HUES48 (cell line): ENCODE data around the gene CHSY1.
A peak's percentile ranks its signal among the peaks of the same experiment; 100 is the strongest.

Source experiments
- H3K27ac ChIP-seq: one replicate; pipeline ENCODE4 v1.7.0; 2013; ENCODE audit warnings: low read depth, low read length, inconsistent platforms
- H3K27me3 ChIP-seq: 2 replicates; pipeline ENCODE4 v1.6.1; 2013; ENCODE audit warnings: mild to moderate bottlenecking, low read length; ENCODE audit not compliant: control insufficient read depth, insufficient read depth
- H3K36me3 ChIP-seq: 2 replicates; pipeline ENCODE4 v1.6.1; 2013; ENCODE audit warnings: low read length; ENCODE audit not compliant: control insufficient read depth, insufficient read depth
- H3K4me1 ChIP-seq: 2 replicates; pipeline ENCODE4 v1.6.1; 2013; ENCODE audit warnings: mild to moderate bottlenecking, low read length; ENCODE audit not compliant: control insufficient read depth, insufficient read depth
- H3K4me3 ChIP-seq: 2 replicates; pipeline ENCODE4 v1.5.1; 2013; ENCODE audit warnings: mild to moderate bottlenecking, low read depth, low read length
- H3K9ac ChIP-seq: 2 replicates; pipeline ENCODE4 v1.6.1; 2013; ENCODE audit warnings: mild to moderate bottlenecking, low read depth, low read length, moderate library complexity
- H3K9me3 ChIP-seq: 2 replicates; pipeline ENCODE4 v1.6.1; 2013; ENCODE audit warnings: low read length; ENCODE audit not compliant: control insufficient read depth, insufficient read depth

CHSY1 gene

DNA sequence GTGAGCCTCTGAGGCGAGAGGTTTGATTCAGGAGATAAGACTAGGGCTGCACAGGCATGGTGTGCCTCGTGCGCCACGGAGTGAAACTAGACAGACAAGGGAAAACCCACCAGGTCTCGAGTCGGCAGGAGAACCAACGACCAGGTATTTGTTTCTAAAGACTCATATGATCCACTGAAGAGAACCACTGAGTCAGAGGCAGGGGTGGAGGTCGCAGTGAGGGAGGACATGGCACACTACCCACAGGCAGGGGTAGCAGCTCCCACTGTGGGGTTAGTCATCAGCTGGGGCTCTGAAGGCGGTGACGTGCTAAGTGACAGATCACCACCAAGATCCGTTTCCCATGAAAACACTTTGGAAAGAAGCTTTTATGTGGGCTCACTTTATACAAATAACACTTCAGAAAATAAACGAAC lies 45.7 kb downstream of the CHSY1 start:
- H3K27me3 ChIP-seq = no peaks in the 10 kb centered on the region
- H3K36me3 ChIP-seq = no peaks in the 10 kb centered on the region
- H3K4me1 ChIP-seq = peaks cover 15% of the 10 kb centered on the region
- H3K9me3 ChIP-seq = no peaks in the 10 kb centered on the region
- H3K4me3 ChIP-seq = no peak overlapping the region
- no peak overlapping the region for H3K9ac ChIP-seq
- no peak overlapping the region for H3K27ac ChIP-seq

DNA sequence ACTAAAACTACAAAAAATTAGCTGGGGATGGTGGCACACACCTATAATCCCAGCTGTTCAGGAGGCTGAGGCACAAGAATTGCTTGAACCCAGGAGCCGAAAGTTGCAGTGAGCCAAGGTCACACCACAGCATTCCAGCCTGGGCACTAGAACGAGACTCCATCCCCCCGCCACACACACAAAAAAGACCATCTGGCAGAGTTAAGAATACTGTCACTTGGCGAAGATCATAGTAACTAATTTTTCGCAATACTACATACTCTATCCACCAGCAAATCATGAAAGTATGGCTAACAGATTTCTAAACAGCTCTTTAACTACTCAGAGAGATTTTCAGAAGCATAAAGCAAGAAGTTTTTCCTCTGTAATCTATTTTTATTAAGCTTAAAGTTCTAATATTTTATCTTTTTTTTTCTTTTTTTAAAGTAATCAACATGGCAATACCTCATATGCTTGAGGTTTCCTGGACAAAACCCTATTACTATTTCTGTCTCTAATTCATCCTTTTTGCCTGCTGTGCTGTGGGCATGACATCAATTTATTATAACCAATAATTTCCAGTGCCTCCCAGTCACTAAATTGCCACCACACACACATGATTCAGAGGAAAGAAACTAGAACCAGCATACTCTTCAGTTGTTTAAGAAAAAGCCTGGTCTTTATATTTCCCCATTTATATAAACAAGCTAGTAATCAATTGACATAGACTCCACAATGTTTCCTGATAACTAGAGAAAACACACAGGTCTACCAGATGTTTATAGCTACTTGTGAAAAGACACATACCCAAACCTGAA lies 46.9 kb downstream of the CHSY1 start:
- Histone ChIP-seq H3K27ac (no peak overlapping the region), H3K27me3 (no peaks in the 10 kb centered on the region), H3K36me3 (no peaks in the 10 kb centered on the region), H3K9ac (no peak overlapping the region), H3K9me3 (no peaks in the 10 kb centered on the region), H3K4me1 (peaks cover 24% of the 10 kb centered on the region), H3K4me3 (no peak overlapping the region)

DNA sequence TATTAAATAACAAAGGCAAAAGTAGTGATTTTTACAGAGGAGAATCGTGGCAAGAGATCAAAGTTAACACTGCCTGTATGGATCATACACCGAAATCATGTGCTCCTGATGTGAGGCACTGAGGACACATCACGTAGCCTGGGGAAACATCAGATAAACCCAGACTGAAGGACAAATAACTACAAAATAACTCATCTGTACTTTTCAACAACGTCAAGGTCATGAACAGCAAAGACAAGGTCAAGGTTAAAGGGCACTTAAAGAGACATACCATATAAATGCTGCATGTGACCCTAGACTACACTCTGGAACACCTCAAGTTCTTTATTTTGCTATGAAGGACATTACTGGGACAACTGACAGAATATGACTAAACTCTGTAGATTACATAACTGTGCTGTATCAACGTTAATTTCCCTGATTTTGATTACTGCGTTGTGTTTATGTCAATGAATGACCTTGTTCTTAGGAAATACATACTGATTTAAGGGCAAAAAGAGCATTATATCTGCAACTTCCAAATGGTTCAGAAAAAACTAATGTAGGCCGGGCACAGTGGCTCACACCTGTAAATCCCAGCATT lies 48.1 kb downstream of the CHSY1 start:
- H3K27ac ChIP-seq = no peak overlapping the region
- no peak overlapping the region for H3K9ac ChIP-seq
- no peaks in the 10 kb centered on the region for H3K27me3 ChIP-seq
- no peaks in the 10 kb centered on the region for H3K36me3 ChIP-seq
- peaks cover 36% of the 10 kb centered on the region for H3K4me1 ChIP-seq
- H3K4me3 ChIP-seq = no peak overlapping the region
- no peaks in the 10 kb centered on the region for H3K9me3 ChIP-seq

DNA sequence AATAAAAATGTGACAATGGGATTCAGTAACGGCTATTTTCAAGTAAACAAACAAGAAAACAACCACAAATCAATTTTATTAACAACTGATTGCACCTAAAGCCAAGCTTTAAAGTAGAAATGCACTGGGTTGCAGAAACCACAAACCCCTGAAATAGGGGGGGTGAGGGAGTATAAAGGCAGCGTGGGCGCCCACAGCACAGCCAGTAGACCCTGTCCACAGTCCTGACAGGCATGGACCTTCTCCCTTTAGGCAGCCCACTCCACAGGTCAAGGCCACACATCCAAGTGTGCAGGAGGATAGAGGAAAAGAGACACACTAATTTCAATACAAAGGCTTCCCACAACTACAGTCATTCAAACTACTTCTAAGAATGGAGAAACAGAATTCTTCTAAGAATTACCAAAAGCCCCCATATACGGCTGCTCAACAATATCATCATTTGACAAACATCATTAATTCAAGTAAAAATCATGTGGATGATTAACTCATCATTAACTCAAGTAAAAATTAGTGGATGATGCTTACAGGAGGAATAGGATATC lies 48.7 kb downstream of the CHSY1 start:
- no peaks in the 10 kb centered on the region for H3K9me3 ChIP-seq
- H3K27ac ChIP-seq = no peak overlapping the region
- no peak overlapping the region for H3K4me3 ChIP-seq

DNA sequence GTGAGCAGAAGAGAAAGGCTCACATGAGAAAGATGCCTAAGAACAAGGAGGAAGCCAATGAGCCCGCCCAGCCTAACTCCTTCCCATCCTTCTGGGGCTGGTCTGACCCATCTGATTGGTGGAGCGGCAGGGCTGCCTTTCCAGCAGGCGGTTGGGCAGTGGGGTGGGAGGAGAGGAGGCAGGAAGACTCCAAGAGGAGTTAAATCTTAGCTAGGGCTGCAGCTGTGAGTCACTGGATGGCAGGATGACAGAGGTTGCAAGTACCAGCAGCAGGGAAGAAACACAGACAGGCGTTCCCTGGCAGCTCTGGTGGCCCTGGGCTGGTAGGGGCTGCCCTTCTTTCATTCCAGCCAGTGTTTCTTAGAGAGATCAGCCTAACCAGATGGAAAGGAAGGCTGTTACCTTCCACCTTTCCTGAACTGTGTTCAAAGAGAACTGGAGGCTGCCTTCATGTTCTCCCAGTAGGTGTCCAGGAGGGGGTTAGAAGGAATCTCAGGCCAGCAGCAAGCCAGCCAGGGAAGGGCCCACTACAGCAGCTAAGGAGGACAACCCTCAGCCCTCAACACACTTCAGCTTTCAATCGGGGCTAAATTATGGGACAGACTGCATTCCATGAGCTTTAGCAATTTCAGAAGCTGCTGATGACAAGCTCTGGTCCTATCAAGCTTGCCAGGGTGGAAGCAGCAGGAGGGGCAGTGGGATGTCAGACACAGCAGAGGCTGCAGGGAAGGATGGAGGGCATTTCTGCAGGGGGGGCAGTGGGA lies 50.3 kb downstream of the CHSY1 start:
- Histone ChIP-seq H3K27me3 (no peaks in the 10 kb centered on the region), H3K36me3 (no peaks in the 10 kb centered on the region), H3K9ac (no peak overlapping the region), H3K4me3 (no peak overlapping the region), H3K9me3 (no peaks in the 10 kb centered on the region), H3K27ac (peak overlapping the region; percentile 29), H3K4me1 (peaks cover 46% of the 10 kb centered on the region)

More for the DNA sequence above, 48.7 kb downstream of the CHSY1 start:
- Histone ChIP-seq H3K36me3 (no peaks in the 10 kb centered on the region), H3K9ac (no peak overlapping the region), H3K27me3 (no peaks in the 10 kb centered on the region), H3K4me1 (peaks cover 41% of the 10 kb centered on the region)

DNA sequence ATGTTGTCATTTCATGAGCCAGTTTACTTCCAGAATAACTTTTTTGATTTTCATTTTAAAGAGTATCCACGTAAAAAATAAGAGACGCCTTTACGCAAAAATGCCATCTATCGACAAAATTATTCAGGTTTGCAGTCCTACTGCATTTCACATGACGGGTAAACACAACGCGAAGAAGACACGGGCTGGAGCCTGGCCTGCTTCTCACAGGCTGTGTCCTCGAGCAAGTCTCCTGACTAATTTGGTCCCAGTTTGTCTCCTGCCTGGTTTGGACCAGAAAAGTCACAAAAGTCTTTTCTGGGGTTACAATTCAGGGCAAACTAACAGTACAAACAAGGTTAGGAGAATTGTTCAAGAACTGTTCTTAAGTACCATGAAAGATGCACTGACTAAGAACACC lies 51.7 kb downstream of the CHSY1 start:
- Histone ChIP-seq H3K4me1 (peaks cover 46% of the 10 kb centered on the region), H3K36me3 (no peaks in the 10 kb centered on the region), H3K27ac (peak overlapping the region; percentile 33), H3K4me3 (no peak overlapping the region), H3K9ac (no peak overlapping the region), H3K9me3 (no peaks in the 10 kb centered on the region), H3K27me3 (no peaks in the 10 kb centered on the region)

DNA sequence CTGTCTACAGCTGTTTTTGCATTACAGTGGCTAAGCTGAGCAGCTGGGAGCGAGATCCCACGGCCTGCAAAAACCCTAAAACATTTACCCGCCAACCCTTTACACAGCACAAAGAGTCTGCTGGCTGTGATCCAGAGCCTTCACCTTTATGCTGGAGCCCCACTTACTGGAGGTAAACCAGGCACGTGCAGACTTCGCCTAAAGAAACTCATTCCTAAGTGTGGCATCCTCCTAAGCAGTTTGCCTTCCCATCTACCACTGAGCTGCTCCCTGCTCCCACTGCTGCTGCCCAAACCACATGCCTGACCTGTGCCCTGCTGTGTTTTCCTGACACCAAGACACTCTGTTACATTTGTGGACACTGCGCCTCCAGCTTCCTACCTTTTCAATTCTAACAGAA lies 53.0 kb downstream of the CHSY1 start:
- no peaks in the 10 kb centered on the region for H3K27me3 ChIP-seq
- peaks cover 55% of the 10 kb centered on the region for H3K4me1 ChIP-seq
- H3K27ac ChIP-seq = no peak overlapping the region
- no peaks in the 10 kb centered on the region for H3K36me3 ChIP-seq
- H3K9me3 ChIP-seq = no peaks in the 10 kb centered on the region
- no peak overlapping the region for H3K4me3 ChIP-seq
- H3K9ac ChIP-seq = no peak overlapping the region

DNA sequence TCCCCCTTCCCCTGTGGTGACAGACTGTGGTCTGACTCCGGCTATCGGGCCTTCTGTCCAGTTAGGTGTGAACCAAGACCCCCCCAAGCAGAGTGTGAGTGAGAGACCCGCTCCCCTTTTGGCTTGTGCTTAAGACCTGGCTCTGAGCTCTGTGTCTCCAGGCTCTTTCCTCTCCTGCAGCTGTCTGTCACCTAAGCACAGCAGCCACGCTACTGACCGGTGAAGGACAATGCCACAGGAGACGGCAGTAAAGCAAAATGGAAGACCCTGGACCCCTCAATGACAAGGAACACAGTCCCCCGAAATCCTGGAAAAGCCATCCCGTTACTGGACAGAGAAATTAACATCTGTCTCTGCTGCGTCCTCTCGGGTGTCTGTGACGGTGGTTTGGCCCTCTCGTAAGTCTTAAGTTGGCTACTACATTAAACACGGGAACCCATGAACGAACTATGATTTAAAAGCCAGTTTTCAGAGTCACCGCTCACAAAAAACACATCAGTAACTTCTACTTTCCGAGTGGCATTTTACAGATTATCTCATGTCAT lies 53.7 kb downstream of the CHSY1 start:
- Histone ChIP-seq H3K36me3 (no peaks in the 10 kb centered on the region), H3K9me3 (no peaks in the 10 kb centered on the region), H3K4me1 (peaks cover 56% of the 10 kb centered on the region), H3K4me3 (no peak overlapping the region), H3K27ac (no peak overlapping the region), H3K9ac (no peak overlapping the region), H3K27me3 (no peaks in the 10 kb centered on the region)

DNA sequence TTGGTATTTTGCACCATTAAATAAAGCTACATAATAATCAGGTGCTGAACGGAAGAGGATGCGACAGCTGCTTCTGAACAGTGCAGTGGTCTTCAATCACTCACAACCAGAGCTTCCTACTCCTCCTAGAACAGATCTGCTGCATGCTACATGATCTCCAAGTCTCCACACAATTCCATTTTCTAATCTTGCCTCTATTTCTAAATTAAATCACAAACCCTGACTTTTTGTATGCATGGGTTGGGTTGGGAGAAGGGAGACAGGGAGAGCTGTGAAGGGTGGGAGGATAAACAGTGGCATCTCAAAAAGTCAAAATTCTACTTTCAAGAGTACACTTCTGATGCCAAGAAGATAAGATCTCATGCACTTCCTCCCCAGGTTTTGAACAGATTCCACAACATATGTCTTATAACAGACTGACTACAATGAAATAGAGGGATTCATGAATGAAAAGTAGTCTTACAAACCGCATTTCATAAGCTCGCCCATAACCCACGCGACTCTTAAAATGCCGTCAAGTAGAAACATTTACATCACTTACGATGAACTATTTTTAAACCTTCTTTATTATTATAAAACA lies 57.2 kb downstream of the CHSY1 start:
- Histone ChIP-seq H3K27me3 (no peaks in the 10 kb centered on the region), H3K4me3 (no peak overlapping the region), H3K36me3 (no peaks in the 10 kb centered on the region), H3K9ac (no peak overlapping the region), H3K27ac (no peak overlapping the region), H3K9me3 (no peaks in the 10 kb centered on the region), H3K4me1 (peaks cover 57% of the 10 kb centered on the region)

DNA sequence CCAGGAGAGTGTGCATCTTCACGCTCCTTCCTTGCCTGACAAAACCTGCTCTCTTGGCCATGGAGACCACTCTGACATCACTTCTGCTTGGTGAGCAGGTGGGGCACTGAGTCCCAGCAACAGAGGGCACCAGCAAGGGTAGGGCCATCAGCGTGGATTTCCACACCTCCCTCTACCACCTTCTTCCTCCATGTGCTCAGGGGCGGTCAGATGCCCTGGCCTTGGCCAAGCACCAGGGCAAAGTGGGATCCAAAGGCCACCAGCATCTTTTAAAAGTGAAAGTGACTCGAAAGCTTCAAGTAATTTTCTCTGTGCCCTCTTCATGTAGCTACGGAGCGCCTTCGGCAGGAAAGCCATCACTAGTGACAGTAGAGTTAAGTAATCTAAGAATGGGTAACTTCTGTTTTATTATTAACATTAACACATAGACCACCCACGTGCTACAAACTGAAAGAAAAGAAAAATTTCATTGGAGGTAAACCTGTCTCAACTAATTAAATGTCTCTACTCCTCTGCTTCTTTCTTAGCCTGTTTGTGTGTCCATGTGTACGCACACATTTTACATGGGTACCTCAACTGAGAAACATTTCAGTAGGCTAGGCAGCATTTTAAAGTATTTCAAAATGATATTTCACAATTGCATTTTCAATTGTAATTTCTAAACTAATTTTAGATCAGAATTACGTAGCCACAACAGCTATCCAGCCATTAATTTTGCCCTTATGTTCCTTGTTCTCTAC lies 57.9 kb downstream of the CHSY1 start:
- Histone ChIP-seq H3K9me3 (no peaks in the 10 kb centered on the region), H3K27ac (no peak overlapping the region), H3K27me3 (no peaks in the 10 kb centered on the region), H3K9ac (no peak overlapping the region), H3K4me1 (peaks cover 57% of the 10 kb centered on the region), H3K36me3 (no peaks in the 10 kb centered on the region), H3K4me3 (no peak overlapping the region)
